ENCODE results near the gene ACOX1. TPM values are rescaled to one million over a fixed set of nuclear protein-coding genes. Genes with fewer than 3 reads are reported as not detected.

ACOX1 gene
- total RNA-seq, 1 experiment from 2014 or later: 40.9 TPM

GRCh38 chr17:76022285-76022684 lies 43.3 kb upstream of the ACOX1 start:
- ChIA-PET POLR2A (no interaction called here), CTCF (interaction anchor here (1.2 to 3.6 kb wide), 4 partner anchors 8 to 257 kb away, joined by 3 to 17 read pairs (median 6); partner anchors contain the start of gene CDK3)
- no peak overlapping the region for H3K4me3 Mint-ChIP-seq
- peaks cover under 1% of the 10 kb centered on the region; the same call in 1 of the 2 replicates for H3K4me1 Mint-ChIP-seq
- H3K9me3 Mint-ChIP-seq: no peaks in the 10 kb centered on the region
- ATAC-seq: no peak
- H3K36me3 Mint-ChIP-seq: no peaks in the 10 kb centered on the region
- DNase-seq (ENCODE audit: low spot score): no peak
- TF ChIP-seq GTF2I (CRISPR knock-in tag; conservative IDR thresholded peaks at IDR 0.05): no peak
- TF ChIP-seq ZNF317 (CRISPR knock-in tag; IDR thresholded peaks at IDR 0.05; ENCODE audit: borderline replicate concordance, low read depth): no peak
- no peak for TF ChIP-seq PREB (CRISPR knock-in tag; IDR thresholded peaks at IDR 0.05; ENCODE audit: borderline replicate concordance)
- no peak for TF ChIP-seq FOXP1 (CRISPR knock-in tag; IDR thresholded peaks at IDR 0.05; ENCODE audit: borderline replicate concordance)
- TF ChIP-seq NFE2L1 (CRISPR knock-in tag; IDR thresholded peaks at IDR 0.05): no peak
- no peak for TF ChIP-seq ZNF138 (CRISPR knock-in tag; conservative IDR thresholded peaks at IDR 0.05)
- no peak for TF ChIP-seq ATF2 (CRISPR knock-in tag; IDR thresholded peaks at IDR 0.05; ENCODE audit: borderline replicate concordance, low read depth)
- no peak for TF ChIP-seq ETV6 (CRISPR knock-in tag; IDR thresholded peaks at IDR 0.05)
- no peak for TF ChIP-seq ZSCAN18 (CRISPR knock-in tag; IDR thresholded peaks at IDR 0.05)
- no peak for TF ChIP-seq FOXJ3 (CRISPR knock-in tag; IDR thresholded peaks at IDR 0.05; ENCODE audit: borderline replicate concordance)
- H3K27me3 Mint-ChIP-seq (ENCODE audit: low read depth): no peaks in the 10 kb centered on the region
- H3K27ac Mint-ChIP-seq: no peak overlapping the region

GRCh38 chr17:76019833-76020467 lies 41.0 kb upstream of the ACOX1 start:
- no peak overlapping the region for H3K4me3 Mint-ChIP-seq
- no peak for DNase-seq (ENCODE audit: low spot score)
- H3K27ac Mint-ChIP-seq: no peak overlapping the region
- H3K36me3 Mint-ChIP-seq: no peaks in the 10 kb centered on the region
- POLR2A ChIA-PET: interaction anchor here (0.9 kb wide), 1 partner anchor 10 kb away, joined by 3 read pairs; no protein-coding TSS in a partner anchor
- no peak for ATAC-seq
- CTCF ChIA-PET: interaction anchor here (0.7 to 3.6 kb wide), 12 partner anchors 10 to 378 kb away, joined by 3 to 17 read pairs (median 5); partner anchors contain the start of gene CDK3
- H3K4me1 Mint-ChIP-seq: no peaks in the 10 kb centered on the region
- H3K9me3 Mint-ChIP-seq: no peaks in the 10 kb centered on the region
- H3K27me3 Mint-ChIP-seq (ENCODE audit: low read depth): no peaks in the 10 kb centered on the region
- TF ChIP-seq TP53 (CRISPR knock-in tag; IDR thresholded peaks at IDR 0.05): no peak
- no peak for TF ChIP-seq FOXK1 (CRISPR knock-in tag; IDR thresholded peaks at IDR 0.05)
- TF ChIP-seq GRHL2 (CRISPR knock-in tag; IDR thresholded peaks at IDR 0.05; ENCODE audit: insufficient replicate concordance, severe bottlenecking): no peak
- TF ChIP-seq RELA (CRISPR knock-in tag; IDR thresholded peaks at IDR 0.05; ENCODE audit: borderline replicate concordance): no peak
- no peak for TF ChIP-seq ERG (CRISPR knock-in tag; IDR thresholded peaks at IDR 0.05)
- TF ChIP-seq STAT6 (CRISPR knock-in tag; conservative IDR thresholded peaks at IDR 0.05; ENCODE audit: low read depth): no peak
- no peak for TF ChIP-seq TCF7 (CRISPR knock-in tag; IDR thresholded peaks at IDR 0.05; ENCODE audit: low read depth)
- no peak for TF ChIP-seq KAT7 (CRISPR knock-in tag; IDR thresholded peaks at IDR 0.05; ENCODE audit: borderline replicate concordance)
- no peak for TF ChIP-seq SMAD4 (CRISPR knock-in tag; IDR thresholded peaks at IDR 0.05)
- no peak for TF ChIP-seq ETV6 (CRISPR knock-in tag; IDR thresholded peaks at IDR 0.05)
- no peak for TF ChIP-seq ATF6 (CRISPR knock-in tag; IDR thresholded peaks at IDR 0.05)
- no peak for TF ChIP-seq CTCF (IDR thresholded peaks at IDR 0.05)

Data from WTC11 (cell line).